Measurements from ENCODE around the gene GPR143. TPM values are rescaled to one million over a fixed set of nuclear protein-coding genes. Genes with fewer than 3 reads are reported as not detected.

The GPR143 gene
- total and polyA plus RNA-seq, 10 donors: 0.17 TPM; not detected in 9

DNA sequence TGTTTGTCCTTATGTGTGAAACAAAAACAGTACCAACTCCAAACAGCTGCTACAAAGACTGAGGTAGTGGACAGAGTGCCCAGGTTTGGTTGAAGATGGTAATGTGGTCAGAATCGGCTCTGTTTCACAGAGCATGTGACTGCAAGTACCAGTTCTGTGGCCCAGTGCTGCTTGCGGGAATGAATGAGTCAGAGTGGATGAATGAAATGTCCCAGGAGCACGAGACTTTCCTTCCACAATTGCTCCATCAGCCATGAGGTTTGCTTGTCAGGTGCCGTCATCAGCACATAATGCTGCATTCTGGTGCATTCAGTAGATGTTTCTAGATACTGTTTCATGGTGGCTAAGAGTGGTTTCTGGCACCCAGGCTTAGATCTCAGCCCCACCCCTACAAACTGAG, 84.2 kb downstream of the GPR143 start:
- peaks cover 0 to 6% (median 0%) of the 10 kb centered on the region in 8 donors for H3K9me3 ChIP-seq
- no peak overlapping the region for H3K4me3 ChIP-seq
- no peak for DNase-seq
- H3K27ac ChIP-seq: no peak overlapping the region
- intact Hi-C loops (cut with DNase I; ENCODE audit: low total_unique reads): no loop called here
- TF ChIP-seq POLR2A (IDR thresholded peaks at IDR 0.05): no peak
- TF ChIP-seq, protein P1, sequence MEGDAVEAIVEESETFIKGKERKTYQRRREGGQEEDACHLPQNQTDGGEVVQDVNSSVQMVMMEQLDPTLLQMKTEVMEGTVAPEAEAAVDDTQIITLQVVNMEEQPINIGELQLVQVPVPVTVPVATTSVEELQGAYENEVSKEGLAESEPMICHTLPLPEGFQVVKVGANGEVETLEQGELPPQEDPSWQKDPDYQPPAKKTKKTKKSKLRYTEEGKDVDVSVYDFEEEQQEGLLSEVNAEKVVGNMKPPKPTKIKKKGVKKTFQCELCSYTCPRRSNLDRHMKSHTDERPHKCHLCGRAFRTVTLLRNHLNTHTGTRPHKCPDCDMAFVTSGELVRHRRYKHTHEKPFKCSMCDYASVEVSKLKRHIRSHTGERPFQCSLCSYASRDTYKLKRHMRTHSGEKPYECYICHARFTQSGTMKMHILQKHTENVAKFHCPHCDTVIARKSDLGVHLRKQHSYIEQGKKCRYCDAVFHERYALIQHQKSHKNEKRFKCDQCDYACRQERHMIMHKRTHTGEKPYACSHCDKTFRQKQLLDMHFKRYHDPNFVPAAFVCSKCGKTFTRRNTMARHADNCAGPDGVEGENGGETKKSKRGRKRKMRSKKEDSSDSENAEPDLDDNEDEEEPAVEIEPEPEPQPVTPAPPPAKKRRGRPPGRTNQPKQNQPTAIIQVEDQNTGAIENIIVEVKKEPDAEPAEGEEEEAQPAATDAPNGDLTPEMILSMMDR (IDR thresholded peaks at IDR 0.05 in 8 of 11, conservative IDR thresholded peaks at IDR 0.05 in 3 of 11): no peak
- TF ChIP-seq POLR2AphosphoS5 (IDR thresholded peaks at IDR 0.05): no peak
- peaks cover 0 to 17% (median 6%) of the 10 kb centered on the region in 6 donors for H3K4me1 ChIP-seq
- WGBS, 5 donors: 80 to 94% (median 86%) methylated on average over 4 of the region's 4 CpGs
- no peaks in the 10 kb centered on the region for H3K27me3 ChIP-seq (replicated peaks in 1 of 7)
- peaks cover 0 to 29% (median 0%) of the 10 kb centered on the region in 6 donors for H3K36me3 ChIP-seq

DNA sequence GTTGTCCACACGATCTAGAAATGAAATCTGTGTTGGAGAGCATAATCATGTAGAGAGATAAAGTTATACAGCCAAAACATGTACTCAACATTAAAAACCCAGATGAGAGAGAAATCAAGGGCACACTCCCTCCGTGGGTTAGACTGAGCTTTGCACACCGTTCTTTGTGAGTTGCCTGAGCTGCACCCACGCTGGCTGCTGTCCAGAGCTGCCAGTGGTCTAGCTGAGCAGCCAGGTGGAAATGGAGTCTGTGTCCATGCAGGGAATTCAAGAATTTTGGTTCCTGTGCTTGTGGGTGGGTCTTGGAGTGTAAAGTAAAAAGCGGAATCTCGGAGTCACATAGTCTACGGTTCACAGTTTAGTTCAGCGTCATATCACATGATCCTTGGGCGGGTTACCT, 84.6 kb downstream of the GPR143 start:
- no peak for TF ChIP-seq POLR2AphosphoS5 (IDR thresholded peaks at IDR 0.05)
- TF ChIP-seq POLR2A (IDR thresholded peaks at IDR 0.05): no peak
- TF ChIP-seq, protein P1 (IDR thresholded peaks at IDR 0.05 in 8 of 11, conservative IDR thresholded peaks at IDR 0.05 in 3 of 11): no peak
- peaks cover 0 to 10% (median 0%) of the 10 kb centered on the region in 8 donors for H3K9me3 ChIP-seq
- H3K4me3 ChIP-seq: no peak overlapping the region
- H3K36me3 ChIP-seq: peaks cover 0 to 25% (median 0%) of the 10 kb centered on the region in 6 donors
- H3K27me3 ChIP-seq (replicated peaks in 1 of 7): no peaks in the 10 kb centered on the region
- no peak overlapping the region for H3K27ac ChIP-seq
- intact Hi-C loops (cut with DNase I; ENCODE audit: low total_unique reads): no loop called here
- peaks cover 0 to 17% (median 6%) of the 10 kb centered on the region in 6 donors for H3K4me1 ChIP-seq
- 86 to 96% (median 94%) methylated on average over 9 of the region's 9 CpGs for WGBS, 5 donors
- DNase-seq: no peak

DNA sequence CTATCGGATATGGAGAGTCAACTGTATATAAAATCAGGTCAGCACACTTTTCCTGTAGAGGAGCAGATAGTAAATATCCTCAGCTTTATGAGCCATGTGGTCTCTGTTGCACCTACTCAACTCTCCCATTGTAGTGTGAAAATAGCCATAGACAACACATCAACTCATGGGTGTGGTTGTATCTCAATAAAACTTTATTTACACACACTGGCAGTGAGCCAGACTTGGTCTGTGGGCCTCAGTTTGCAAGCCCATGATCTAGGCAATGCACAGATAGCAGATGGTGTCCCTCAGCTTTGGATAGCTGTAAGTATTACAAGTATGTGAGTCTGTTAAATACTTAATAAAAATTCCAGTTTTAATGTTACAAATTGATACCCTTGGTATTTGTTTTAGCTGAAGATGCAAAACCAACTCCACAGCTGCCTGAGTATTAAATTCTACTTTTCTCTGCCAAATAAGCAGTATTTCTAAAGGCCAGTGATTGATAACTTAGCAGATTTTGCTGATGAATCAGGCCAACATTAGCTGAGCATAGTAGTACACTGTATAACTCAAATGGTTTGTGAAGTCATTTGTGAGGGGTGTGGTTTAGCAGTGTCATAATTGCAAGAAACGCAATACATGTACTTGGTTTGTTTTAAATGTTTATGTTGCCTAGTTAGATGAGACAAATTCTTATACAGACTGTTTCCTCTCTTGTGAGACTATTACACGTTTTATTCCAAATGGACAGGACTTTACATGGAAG, 87.3 kb downstream of the GPR143 start:
- H3K4me1 ChIP-seq: peaks cover 0 to 17% (median 6%) of the 10 kb centered on the region in 6 donors
- H3K36me3 ChIP-seq: peaks cover 0 to 6% (median 0%) of the 10 kb centered on the region in 6 donors
- peak overlapping the region in 1 of 8 donors; percentile 58 for H3K27ac ChIP-seq
- intact Hi-C loops (cut with DNase I; ENCODE audit: low total_unique reads): no loop called here
- H3K4me3 ChIP-seq: no peak overlapping the region
- WGBS, 5 donors: 88 to 97% (median 94%) methylated on average over 3 of the region's 3 CpGs
- peaks cover 0 to 12% (median 0%) of the 10 kb centered on the region in 8 donors for H3K9me3 ChIP-seq
- H3K27me3 ChIP-seq (replicated peaks in 1 of 7): no peaks in the 10 kb centered on the region
- DNase-seq: no peak
- no peak for TF ChIP-seq POLR2AphosphoS5 (IDR thresholded peaks at IDR 0.05)
- TF ChIP-seq, protein P1 (IDR thresholded peaks at IDR 0.05 in 8 of 11, conservative IDR thresholded peaks at IDR 0.05 in 3 of 11): no peak
- TF ChIP-seq POLR2A (IDR thresholded peaks at IDR 0.05): no peak

DNA sequence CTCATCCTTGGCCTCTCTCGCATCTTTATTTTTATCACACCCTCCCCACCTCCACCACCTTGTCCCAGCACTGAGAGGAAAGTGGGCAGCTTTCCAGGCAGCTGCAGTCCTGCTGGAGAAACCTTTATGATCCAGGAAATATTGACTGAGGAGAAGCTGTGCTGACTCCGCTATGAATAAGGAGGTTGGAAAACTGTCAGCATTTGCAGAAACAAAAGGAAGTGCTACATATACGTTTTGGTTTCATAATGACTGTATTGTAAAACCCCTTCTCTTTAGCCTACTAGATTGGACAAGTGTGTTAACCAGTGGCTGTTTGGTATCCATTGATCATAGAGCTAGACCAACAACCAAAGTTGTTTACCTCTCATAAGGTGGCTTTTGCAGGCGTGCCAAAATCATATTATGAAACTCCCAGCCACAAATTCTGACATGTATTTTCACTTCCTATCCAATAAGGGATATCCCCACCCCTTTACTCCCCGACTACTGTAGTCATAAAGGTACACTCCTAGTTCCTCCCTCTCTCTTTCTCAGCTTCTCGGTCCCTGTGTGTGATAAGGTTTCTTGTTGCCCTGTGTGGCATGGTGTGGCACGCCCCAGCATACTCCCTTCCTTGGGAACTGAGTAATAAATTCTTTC, 88.4 kb downstream of the GPR143 start:
- Histone ChIP-seq H3K4me1 (peaks cover 0 to 20% (median 6%) of the 10 kb centered on the region in 6 donors), H3K27me3 (replicated peaks in 1 of 7) (no peaks in the 10 kb centered on the region), H3K4me3 (no peak overlapping the region), H3K9me3 (peaks cover 0 to 12% (median 0%) of the 10 kb centered on the region in 8 donors), H3K36me3 (no peaks in the 10 kb centered on the region), H3K27ac (peak overlapping the region in 4 of 8 donors; percentile 53 to 60 (median 57))
- DNase-seq: no peak
- intact Hi-C loops (cut with DNase I; ENCODE audit: low total_unique reads): no loop called here
- 34 to 46% (median 39%) methylated on average over 7 of the region's 7 CpGs for WGBS, 5 donors
- TF ChIP-seq POLR2A (IDR thresholded peaks at IDR 0.05): no peak
- peak in 1 of 3 donors; percentile 7 for TF ChIP-seq POLR2AphosphoS5 (IDR thresholded peaks at IDR 0.05)
